Measurements from ENCODE around the gene ZNF780A. TPM values are rescaled to one million over a fixed set of nuclear protein-coding genes. Genes with fewer than 3 reads are reported as not detected.

Gene ZNF780A
- total and polyA plus RNA-seq, 2 of the 13 experiments (the other 11 are each of a cell fraction or from before 2014, with no cell fraction given), result 13.5 to 22.7 TPM

DNA sequence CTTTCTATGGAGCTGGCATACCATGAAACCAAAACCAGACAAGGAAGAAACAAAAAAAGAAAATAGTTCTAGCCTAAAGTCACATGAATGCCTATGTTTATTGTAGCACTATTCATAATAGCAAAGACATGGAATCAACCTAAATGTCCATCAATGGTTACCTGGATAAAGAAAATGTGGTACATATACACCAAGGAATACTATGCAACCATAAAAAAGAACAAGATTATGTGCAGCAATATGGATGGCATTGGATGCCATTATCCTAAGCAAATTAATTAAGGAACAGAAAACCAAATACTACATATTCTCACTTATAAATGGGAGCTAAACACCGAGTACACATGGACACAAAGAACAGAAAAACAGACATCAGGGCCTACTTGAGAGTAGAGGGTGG lies 10.5 kb downstream of the ZNF780A start (continued):
- TF ChIP-seq RFXAP (CRISPR knock-in tag; IDR thresholded peaks at IDR 0.05; ENCODE audit: borderline replicate concordance), result no peak
- TF ChIP-seq, protein P1, sequence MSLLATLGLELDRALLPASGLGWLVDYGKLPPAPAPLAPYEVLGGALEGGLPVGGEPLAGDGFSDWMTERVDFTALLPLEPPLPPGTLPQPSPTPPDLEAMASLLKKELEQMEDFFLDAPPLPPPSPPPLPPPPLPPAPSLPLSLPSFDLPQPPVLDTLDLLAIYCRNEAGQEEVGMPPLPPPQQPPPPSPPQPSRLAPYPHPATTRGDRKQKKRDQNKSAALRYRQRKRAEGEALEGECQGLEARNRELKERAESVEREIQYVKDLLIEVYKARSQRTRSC (CRISPR knock-in tag; IDR thresholded peaks at IDR 0.05; ENCODE audit: low read depth), result no peak

DNA sequence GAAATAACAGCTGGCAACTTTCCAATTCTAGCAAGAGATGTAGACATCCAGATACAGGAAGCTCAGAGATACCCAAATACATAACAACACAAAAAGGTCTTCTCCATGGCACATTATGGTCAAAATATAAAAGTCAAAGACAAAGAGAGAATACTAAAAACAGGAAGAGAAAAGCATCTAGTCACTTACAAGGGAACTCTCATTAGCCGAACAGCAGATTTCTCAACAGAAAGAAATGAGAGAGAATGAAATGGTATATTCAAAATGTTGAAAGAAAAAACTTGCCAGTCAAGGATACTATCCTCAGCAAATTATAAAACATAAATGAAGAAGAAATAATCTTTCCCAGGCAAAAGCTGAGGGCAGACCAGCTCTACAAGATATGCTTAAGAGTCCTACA lies 12.4 kb downstream of the ZNF780A start:
- Histone ChIP-seq H3K4me2 (ENCODE audit: low read depth, low read length) (no peak overlapping the region), H3K27me3 (ENCODE audit: control insufficient read depth in 1 of 2, insufficient read depth in 2 of 2, low read length in 2 of 2) (no peaks in the 10 kb centered on the region), H3K79me2 (ENCODE audit: insufficient read depth, low read length) (peaks cover 3% of the 10 kb centered on the region), H3K4me1 (ENCODE audit: insufficient read depth, low read length) (no peaks in the 10 kb centered on the region), H3K4me3 (replicated peaks in 1 of 3; ENCODE audit: insufficient read depth in 1 of 3, low read depth in 2 of 3, low read length in 3 of 3) (no peak overlapping the region), H4K20me1 (ENCODE audit: insufficient read depth, low read length) (no peaks in the 10 kb centered on the region), H3K36me3 (replicated peaks in 1 of 2; ENCODE audit: control insufficient read depth in 1 of 2, insufficient read depth in 2 of 2, low read length in 2 of 2) (peaks cover 22 to 79% of the 10 kb centered on the region in 2 experiments), H3K27ac (ENCODE audit: extremely low read length, insufficient read depth, low read length) (no peak overlapping the region), H3K9me3 (ENCODE audit: low read length) (no peaks in the 10 kb centered on the region), H2AFZ (ENCODE audit: low read length) (no peak overlapping the region), H3K9ac (ENCODE audit: insufficient read depth, low read depth, low read length) (no peak overlapping the region)
- ChIA-PET CTCF (ENCODE audit: low intra/inter-chr PET ratio, low total read pairs) (no interaction called here), POLR2A (no interaction called here)
- ATAC-seq, result no peak
- DNase-seq (ENCODE audit: low spot score), result no peak
- intact Hi-C loops (cut with micrococcal nuclease; ENCODE audit: unreplicated experiment) (no loop called here), in situ Hi-C loops (cut with HindIII; ENCODE audit: extremely low pct_ligation_motif_present, low pct_unique_long_range_greater_than_20kb) (no loop called here)
- FAIRE-seq, result no peak
- BruUV-seq (replicated peaks), result no TSS peak
- 100% methylated on average over 1 of the region's 1 CpG for WGBS (ENCODE audit: low lambda C conversion rate)
- TF ChIP-seq ZNF644 (CRISPR knock-in tag; IDR thresholded peaks at IDR 0.05; ENCODE audit: low read depth), result no peak
- TF ChIP-seq ARID2 (CRISPR knock-in tag; IDR thresholded peaks at IDR 0.05; ENCODE audit: borderline replicate concordance), result no peak
- TF ChIP-seq, protein P2, sequence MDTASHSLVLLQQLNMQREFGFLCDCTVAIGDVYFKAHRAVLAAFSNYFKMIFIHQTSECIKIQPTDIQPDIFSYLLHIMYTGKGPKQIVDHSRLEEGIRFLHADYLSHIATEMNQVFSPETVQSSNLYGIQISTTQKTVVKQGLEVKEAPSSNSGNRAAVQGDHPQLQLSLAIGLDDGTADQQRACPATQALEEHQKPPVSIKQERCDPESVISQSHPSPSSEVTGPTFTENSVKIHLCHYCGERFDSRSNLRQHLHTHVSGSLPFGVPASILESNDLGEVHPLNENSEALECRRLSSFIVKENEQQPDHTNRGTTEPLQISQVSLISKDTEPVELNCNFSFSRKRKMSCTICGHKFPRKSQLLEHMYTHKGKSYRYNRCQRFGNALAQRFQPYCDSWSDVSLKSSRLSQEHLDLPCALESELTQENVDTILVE (CRISPR knock-in tag; IDR thresholded peaks at IDR 0.05), result no peak
- TF ChIP-seq, protein P3, sequence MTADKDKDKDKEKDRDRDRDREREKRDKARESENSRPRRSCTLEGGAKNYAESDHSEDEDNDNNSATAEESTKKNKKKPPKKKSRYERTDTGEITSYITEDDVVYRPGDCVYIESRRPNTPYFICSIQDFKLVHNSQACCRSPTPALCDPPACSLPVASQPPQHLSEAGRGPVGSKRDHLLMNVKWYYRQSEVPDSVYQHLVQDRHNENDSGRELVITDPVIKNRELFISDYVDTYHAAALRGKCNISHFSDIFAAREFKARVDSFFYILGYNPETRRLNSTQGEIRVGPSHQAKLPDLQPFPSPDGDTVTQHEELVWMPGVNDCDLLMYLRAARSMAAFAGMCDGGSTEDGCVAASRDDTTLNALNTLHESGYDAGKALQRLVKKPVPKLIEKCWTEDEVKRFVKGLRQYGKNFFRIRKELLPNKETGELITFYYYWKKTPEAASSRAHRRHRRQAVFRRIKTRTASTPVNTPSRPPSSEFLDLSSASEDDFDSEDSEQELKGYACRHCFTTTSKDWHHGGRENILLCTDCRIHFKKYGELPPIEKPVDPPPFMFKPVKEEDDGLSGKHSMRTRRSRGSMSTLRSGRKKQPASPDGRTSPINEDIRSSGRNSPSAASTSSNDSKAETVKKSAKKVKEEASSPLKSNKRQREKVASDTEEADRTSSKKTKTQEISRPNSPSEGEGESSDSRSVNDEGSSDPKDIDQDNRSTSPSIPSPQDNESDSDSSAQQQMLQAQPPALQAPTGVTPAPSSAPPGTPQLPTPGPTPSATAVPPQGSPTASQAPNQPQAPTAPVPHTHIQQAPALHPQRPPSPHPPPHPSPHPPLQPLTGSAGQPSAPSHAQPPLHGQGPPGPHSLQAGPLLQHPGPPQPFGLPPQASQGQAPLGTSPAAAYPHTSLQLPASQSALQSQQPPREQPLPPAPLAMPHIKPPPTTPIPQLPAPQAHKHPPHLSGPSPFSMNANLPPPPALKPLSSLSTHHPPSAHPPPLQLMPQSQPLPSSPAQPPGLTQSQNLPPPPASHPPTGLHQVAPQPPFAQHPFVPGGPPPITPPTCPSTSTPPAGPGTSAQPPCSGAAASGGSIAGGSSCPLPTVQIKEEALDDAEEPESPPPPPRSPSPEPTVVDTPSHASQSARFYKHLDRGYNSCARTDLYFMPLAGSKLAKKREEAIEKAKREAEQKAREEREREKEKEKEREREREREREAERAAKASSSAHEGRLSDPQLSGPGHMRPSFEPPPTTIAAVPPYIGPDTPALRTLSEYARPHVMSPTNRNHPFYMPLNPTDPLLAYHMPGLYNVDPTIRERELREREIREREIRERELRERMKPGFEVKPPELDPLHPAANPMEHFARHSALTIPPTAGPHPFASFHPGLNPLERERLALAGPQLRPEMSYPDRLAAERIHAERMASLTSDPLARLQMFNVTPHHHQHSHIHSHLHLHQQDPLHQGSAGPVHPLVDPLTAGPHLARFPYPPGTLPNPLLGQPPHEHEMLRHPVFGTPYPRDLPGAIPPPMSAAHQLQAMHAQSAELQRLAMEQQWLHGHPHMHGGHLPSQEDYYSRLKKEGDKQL (CRISPR knock-in tag; IDR thresholded peaks at IDR 0.05; ENCODE audit: low read depth), result no peak
- TF ChIP-seq, protein P4, sequence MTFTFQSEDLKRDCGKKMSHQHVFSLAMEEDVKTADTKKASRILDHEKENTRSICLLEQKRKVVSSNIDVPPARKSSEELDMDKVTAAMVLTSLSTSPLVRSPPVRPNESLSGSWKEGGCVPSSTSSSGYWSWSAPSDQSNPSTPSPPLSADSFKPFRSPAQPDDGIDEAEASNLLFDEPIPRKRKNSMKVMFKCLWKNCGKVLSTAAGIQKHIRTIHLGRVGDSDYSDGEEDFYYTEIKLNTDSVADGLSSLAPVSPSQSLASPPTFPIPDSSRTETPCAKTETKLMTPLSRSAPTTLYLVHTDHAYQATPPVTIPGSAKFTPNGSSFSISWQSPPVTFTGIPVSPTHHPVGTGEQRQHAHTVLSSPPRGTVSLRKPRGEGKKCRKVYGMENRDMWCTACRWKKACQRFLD (CRISPR knock-in tag; IDR thresholded peaks at IDR 0.05; ENCODE audit: borderline replicate concordance), result no peak
- no peak for TF ChIP-seq PHF20 (CRISPR knock-in tag; IDR thresholded peaks at IDR 0.05)
- no peak for TF ChIP-seq ZNF549 (CRISPR knock-in tag; IDR thresholded peaks at IDR 0.05)
- TF ChIP-seq, protein P5, sequence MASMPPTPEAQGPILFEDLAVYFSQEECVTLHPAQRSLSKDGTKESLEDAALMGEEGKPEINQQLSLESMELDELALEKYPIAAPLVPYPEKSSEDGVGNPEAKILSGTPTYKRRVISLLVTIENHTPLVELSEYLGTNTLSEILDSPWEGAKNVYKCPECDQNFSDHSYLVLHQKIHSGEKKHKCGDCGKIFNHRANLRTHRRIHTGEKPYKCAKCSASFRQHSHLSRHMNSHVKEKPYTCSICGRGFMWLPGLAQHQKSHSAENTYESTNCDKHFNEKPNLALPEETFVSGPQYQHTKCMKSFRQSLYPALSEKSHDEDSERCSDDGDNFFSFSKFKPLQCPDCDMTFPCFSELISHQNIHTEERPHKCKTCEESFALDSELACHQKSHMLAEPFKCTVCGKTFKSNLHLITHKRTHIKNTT (CRISPR knock-in tag; IDR thresholded peaks at IDR 0.05), result no peak
- no peak for TF ChIP-seq ZNF737 (CRISPR knock-in tag; IDR thresholded peaks at IDR 0.05; ENCODE audit: borderline replicate concordance)
- TF ChIP-seq U2AF2 (IDR thresholded peaks at IDR 0.05; ENCODE audit: low read depth, low read length), result no peak
